Measurements from ENCODE around the gene CFDP1. TPM values are rescaled to one million over a fixed set of nuclear protein-coding genes. Genes with fewer than 3 reads are reported as not detected.
A peak's percentile ranks its signal among the peaks of the same experiment; 100 is the strongest.

Gene CFDP1
- total and polyA plus RNA-seq, 2 donors (not counting 3 experiments of a cell fraction or from before 2014, with no cell fraction given): 17.8 to 53.8 TPM

DNA sequence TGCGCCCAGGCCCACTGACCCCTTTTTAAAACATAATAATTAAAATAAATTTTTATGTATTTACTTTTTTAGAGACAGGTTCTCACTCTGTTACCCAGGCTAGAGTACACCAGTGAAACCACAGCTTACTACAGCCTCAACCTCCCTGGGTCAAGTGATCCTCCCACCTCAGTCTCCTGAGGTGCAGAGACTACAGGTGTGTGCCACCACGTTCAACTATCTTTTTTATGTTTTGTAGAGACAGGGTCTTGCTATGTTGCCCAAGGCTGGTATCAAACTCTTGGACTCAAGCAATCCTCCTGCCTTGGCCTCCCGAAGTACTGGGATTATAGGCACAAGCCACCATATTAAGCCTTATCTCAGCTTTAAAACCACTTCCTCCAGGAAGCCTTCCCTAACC lies 125.8 kb downstream of the CFDP1 start:
- Histone ChIP-seq H4K20me1 (replicated peaks; ENCODE audit: control insufficient read depth, extremely low read depth, insufficient read depth, low read length) (no peaks in the 10 kb centered on the region), H3K4me1 (ENCODE audit: control insufficient read depth, extremely low read depth, insufficient read depth, low read length) (peaks cover 42% of the 10 kb centered on the region), H3K4me3 (replicated peaks in 1 of 3; ENCODE audit: insufficient read depth in 1 of 3, low read depth in 1 of 3, low read length in 3 of 3) (no peak overlapping the region), H2AFZ (ENCODE audit: low read depth, low read length) (no peak overlapping the region), H3K4me2 (ENCODE audit: insufficient read depth, low read length) (no peak overlapping the region), H3K27ac (ENCODE audit: insufficient read depth, low read depth, low read length) (no peak overlapping the region), H3K9me3 (replicated peaks; ENCODE audit: control insufficient read depth, insufficient read depth, low read length) (no peaks in the 10 kb centered on the region), H3K9me1 (replicated peaks; ENCODE audit: control insufficient read depth, extremely low read depth, insufficient read depth, low read length) (no peaks in the 10 kb centered on the region), H3K9ac (replicated peaks; ENCODE audit: extremely low read depth, insufficient read depth, low read length) (no peak overlapping the region), H3K36me3 (ENCODE audit: control insufficient read depth in 2 of 2, extremely low read depth in 1 of 2, insufficient read depth in 2 of 2, low read length in 2 of 2) (no peaks in the 10 kb centered on the region), H3K27me3 (ENCODE audit: control insufficient read depth in 2 of 2, insufficient read depth in 2 of 2, low read length in 2 of 2) (no peaks in the 10 kb centered on the region), H3K79me2 (ENCODE audit: control insufficient read depth, insufficient read depth, low read length) (peaks cover 2% of the 10 kb centered on the region)
- CTCF ChIA-PET: interaction anchor here (0.6 to 3.8 kb wide), 3 partner anchors 16 to 87 kb away, joined by 3 to 28 read pairs (median 3); no protein-coding TSS in a partner anchor
- peak; percentile 39 for TF ChIP-seq GATA2 (IDR thresholded peaks at IDR 0.05; ENCODE audit: insufficient read depth, insufficient read length, low read depth, low read length)
- TF ChIP-seq, protein P1, sequence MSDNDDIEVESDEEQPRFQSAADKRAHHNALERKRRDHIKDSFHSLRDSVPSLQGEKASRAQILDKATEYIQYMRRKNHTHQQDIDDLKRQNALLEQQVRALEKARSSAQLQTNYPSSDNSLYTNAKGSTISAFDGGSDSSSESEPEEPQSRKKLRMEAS (IDR thresholded peaks at IDR 0.05; ENCODE audit: insufficient read depth, insufficient read length): no peak
- dilution Hi-C loops (cut with MboI; ENCODE audit: extremely low pct_ligation_motif_present, low sequenced_read_pairs) (no loop called here), intact Hi-C loops (cut with micrococcal nuclease) (no loop called here)
- no TSS peak for BruUV-seq (replicated peaks)
- POLR2A ChIA-PET: no interaction called here
- FAIRE-seq (no peak), DNase-seq (ENCODE audit: low read depth, low spot score) (no peak)

DNA sequence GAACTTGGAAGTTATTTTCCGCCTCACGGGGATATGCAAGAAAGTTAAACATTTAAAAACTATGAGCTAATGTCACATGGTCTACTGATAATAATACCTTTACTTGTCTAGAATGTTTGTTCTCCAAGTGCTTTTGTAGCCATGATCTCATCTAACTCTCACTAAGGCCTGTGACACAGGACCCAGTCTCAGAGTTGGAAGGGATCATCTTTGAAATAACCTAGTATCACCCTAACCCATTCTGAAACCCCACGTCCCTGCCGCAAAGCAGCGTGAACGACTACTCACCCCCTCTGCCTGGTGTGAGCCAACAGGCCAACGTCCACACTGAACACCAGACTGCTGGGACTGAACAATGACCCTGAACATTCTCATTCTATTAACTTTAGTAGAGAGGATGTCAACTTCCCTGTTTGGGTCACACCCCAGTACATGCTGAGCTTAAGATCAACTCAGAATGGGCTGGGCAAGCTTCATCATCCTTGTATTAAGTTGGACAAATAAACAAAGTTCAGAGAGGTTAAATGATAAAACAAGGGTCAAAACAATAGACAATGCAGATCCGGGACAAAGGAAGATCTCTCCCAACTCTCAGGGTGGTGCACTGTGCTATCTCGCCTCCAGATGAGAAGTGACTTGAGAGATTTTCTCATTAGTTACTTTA lies 127.1 kb downstream of the CFDP1 start:
- peak; percentile 48 for DNase-seq (ENCODE audit: low read depth, low spot score)
- POLR2A ChIA-PET: interaction anchor here (1.0 to 2.6 kb wide), 4 partner anchors 11 to 72 kb away, joined by 3 to 22 read pairs (median 6); no protein-coding TSS in a partner anchor
- Histone ChIP-seq H3K4me2 (ENCODE audit: insufficient read depth, low read length) (peak overlapping the region; percentile 69), H3K79me2 (ENCODE audit: control insufficient read depth, insufficient read depth, low read length) (peaks cover 2% of the 10 kb centered on the region), H3K4me3 (replicated peaks in 1 of 3; ENCODE audit: insufficient read depth in 1 of 3, low read depth in 1 of 3, low read length in 3 of 3) (peak overlapping the region in 1 of 3 experiments; percentile 13), H3K9ac (replicated peaks; ENCODE audit: extremely low read depth, insufficient read depth, low read length) (peak overlapping the region; percentile 78), H3K36me3 (ENCODE audit: control insufficient read depth in 2 of 2, extremely low read depth in 1 of 2, insufficient read depth in 2 of 2, low read length in 2 of 2) (peaks cover 0 to 2% of the 10 kb centered on the region in 2 experiments), H3K27ac (ENCODE audit: insufficient read depth, low read depth, low read length) (peak overlapping the region; percentile 91), H3K9me1 (replicated peaks; ENCODE audit: control insufficient read depth, extremely low read depth, insufficient read depth, low read length) (no peaks in the 10 kb centered on the region), H3K27me3 (ENCODE audit: control insufficient read depth in 2 of 2, insufficient read depth in 2 of 2, low read length in 2 of 2) (no peaks in the 10 kb centered on the region), H4K20me1 (replicated peaks; ENCODE audit: control insufficient read depth, extremely low read depth, insufficient read depth, low read length) (no peaks in the 10 kb centered on the region), H3K4me1 (ENCODE audit: control insufficient read depth, extremely low read depth, insufficient read depth, low read length) (peaks cover 39% of the 10 kb centered on the region), H2AFZ (ENCODE audit: low read depth, low read length) (peak overlapping the region; percentile 5), H3K9me3 (replicated peaks; ENCODE audit: control insufficient read depth, insufficient read depth, low read length) (no peaks in the 10 kb centered on the region)
- CTCF ChIA-PET: interaction anchor here (1.0 to 3.8 kb wide), 14 partner anchors 9 to 96 kb away, joined by 3 to 28 read pairs (median 6); no protein-coding TSS in a partner anchor
- BruUV-seq (replicated peaks): no TSS peak
- dilution Hi-C loops (cut with MboI; ENCODE audit: extremely low pct_ligation_motif_present, low sequenced_read_pairs) (no loop called here), intact Hi-C loops (cut with micrococcal nuclease) (no loop called here)
- TF ChIP-seq FOS (IDR thresholded peaks at IDR 0.05; ENCODE audit: borderline replicate concordance, insufficient read depth, low read length): no peak
- no peak for TF ChIP-seq JUN (IDR thresholded peaks at IDR 0.05; ENCODE audit: borderline replicate concordance, insufficient read depth, insufficient read length, low read depth)
- TF ChIP-seq POLR2A (IDR thresholded peaks at IDR 0.05; ENCODE audit: low read depth, low read length): peak; percentile 29
- TF ChIP-seq POLR2AphosphoS5 (IDR thresholded peaks at IDR 0.05; ENCODE audit: insufficient read depth, low read depth, low read length): peak; percentile 13
- TF ChIP-seq, protein P1 (IDR thresholded peaks at IDR 0.05; ENCODE audit: insufficient read depth, insufficient read length): no peak
- TF ChIP-seq, protein P2, sequence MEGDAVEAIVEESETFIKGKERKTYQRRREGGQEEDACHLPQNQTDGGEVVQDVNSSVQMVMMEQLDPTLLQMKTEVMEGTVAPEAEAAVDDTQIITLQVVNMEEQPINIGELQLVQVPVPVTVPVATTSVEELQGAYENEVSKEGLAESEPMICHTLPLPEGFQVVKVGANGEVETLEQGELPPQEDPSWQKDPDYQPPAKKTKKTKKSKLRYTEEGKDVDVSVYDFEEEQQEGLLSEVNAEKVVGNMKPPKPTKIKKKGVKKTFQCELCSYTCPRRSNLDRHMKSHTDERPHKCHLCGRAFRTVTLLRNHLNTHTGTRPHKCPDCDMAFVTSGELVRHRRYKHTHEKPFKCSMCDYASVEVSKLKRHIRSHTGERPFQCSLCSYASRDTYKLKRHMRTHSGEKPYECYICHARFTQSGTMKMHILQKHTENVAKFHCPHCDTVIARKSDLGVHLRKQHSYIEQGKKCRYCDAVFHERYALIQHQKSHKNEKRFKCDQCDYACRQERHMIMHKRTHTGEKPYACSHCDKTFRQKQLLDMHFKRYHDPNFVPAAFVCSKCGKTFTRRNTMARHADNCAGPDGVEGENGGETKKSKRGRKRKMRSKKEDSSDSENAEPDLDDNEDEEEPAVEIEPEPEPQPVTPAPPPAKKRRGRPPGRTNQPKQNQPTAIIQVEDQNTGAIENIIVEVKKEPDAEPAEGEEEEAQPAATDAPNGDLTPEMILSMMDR (IDR thresholded peaks at IDR 0.05; ENCODE audit: extremely low read depth in 1 of 2, insufficient read depth in 1 of 2, low read depth in 1 of 2, low read length in 2 of 2): no peak
- TF ChIP-seq EZH2 (IDR thresholded peaks at IDR 0.05; ENCODE audit: borderline replicate concordance, low read depth, low read length, severe bottlenecking): no peak
- TF ChIP-seq MYC (IDR thresholded peaks at IDR 0.05; ENCODE audit: low read depth, low read length): no peak
- TF ChIP-seq GATA2 (IDR thresholded peaks at IDR 0.05; ENCODE audit: insufficient read depth, insufficient read length, low read depth, low read length): peak; percentile 58
- FAIRE-seq: peak; percentile 76
